ENCODE measurements around the gene TPO.

DNA sequence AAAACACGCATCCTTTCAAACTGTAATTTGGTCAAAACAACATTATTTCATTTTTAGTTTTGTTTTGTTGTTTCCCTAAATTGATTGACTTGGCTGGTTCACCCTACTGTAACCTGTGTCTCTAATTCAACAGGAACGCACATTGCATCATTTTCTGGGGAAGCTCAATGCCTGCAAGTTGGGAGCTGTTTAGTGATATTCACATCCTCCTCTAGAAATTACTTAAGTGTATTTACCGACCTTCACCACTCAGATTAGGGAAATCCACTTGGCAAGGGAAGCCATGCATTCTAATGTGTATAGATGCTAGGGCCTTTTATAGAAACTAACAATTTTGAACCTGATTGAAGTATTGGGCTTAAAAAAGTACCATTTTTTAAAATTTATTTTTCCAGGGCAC is 7.3 kb upstream of the TPO start:
- TF ChIP-seq POLR2A (IDR thresholded peaks at IDR 0.05) = no peak
- TF ChIP-seq CTCF (IDR thresholded peaks at IDR 0.05) = no peak
